OCI-LY1 (cell line): ENCODE results near the gene PLEKHG3.

ENCODE experiments used
- H2AFZ ChIP-seq: fragments of 200-600 bp; sonication (generic), shearing (Covaris generic); 2 replicates; pipeline ENCODE4 v1.6.0; 2014; ENCODE audit warnings: antibody characterized with exemption, mild to moderate bottlenecking, low read length
- H3F3A ChIP-seq: fragments of 200-600 bp; sonication (generic), shearing (Covaris generic); 2 replicates; pipeline ENCODE4 v1.6.0; 2014; ENCODE audit warnings: mild to moderate bottlenecking, antibody characterized with exemption, low read length, moderate library complexity; ENCODE audit not compliant: insufficient read depth
- H3K27ac ChIP-seq: fragments of 200-600 bp; sonication (generic); 2 replicates; pipeline ENCODE4 v1.5.1; 2014; ENCODE audit warnings: low read length, mixed run types, mild to moderate bottlenecking, low read depth; ENCODE audit not compliant: poor library complexity, severe bottlenecking
- H3K27me3 ChIP-seq: fragments of 200-600 bp; sonication (generic); 2 replicates; pipeline ENCODE4 v1.6.0; 2014; ENCODE audit warnings: antibody characterized with exemption, mild to moderate bottlenecking, low read length, moderate library complexity; ENCODE audit not compliant: insufficient read depth
- H3K36me3 ChIP-seq: fragments of 200-600 bp; sonication (generic); 2 replicates; pipeline ENCODE4 v1.6.1; 2014; ENCODE audit warnings: mild to moderate bottlenecking, antibody characterized with exemption, low read length, moderate library complexity, mixed read lengths; ENCODE audit not compliant: insufficient read depth
- H3K4me1 ChIP-seq: fragments of 200-600 bp; sonication (generic); 2 replicates; pipeline ENCODE4 v1.5.1; 2014; ENCODE audit warnings: mild to moderate bottlenecking, low read length, moderate library complexity; ENCODE audit not compliant: insufficient read depth, severe bottlenecking
- H3K4me2 ChIP-seq: fragments of 200-600 bp; sonication (generic), shearing (Covaris generic); 2 replicates; pipeline ENCODE4 v1.6.1; 2014; ENCODE audit warnings: low read length
- H3K4me3 ChIP-seq: fragments of 200-600 bp; sonication (generic); 2 replicates; pipeline ENCODE4 v1.5.1; 2014; ENCODE audit warnings: low read length, low read depth, mild to moderate bottlenecking, mixed read lengths; ENCODE audit not compliant: poor library complexity, severe bottlenecking
- H3K79me2 ChIP-seq: fragments of 200-600 bp; shearing (Covaris generic); 2 replicates; pipeline ENCODE4 v1.6.1; 2016; ENCODE audit warnings: mixed run types, low read length, mixed read lengths; ENCODE audit not compliant: insufficient read depth
- H3K9ac ChIP-seq: fragments of 200-600 bp; sonication (generic), shearing (Covaris generic); 2 replicates; pipeline ENCODE4 v1.6.1; 2014; ENCODE audit warnings: mild to moderate bottlenecking, low read length, mixed read lengths
- H3K9me2 ChIP-seq: fragments of 200-600 bp; sonication (generic), shearing (Covaris generic); 2 replicates; pipeline ENCODE4 v1.6.1; 2014; ENCODE audit warnings: low read depth, mild to moderate bottlenecking, low read length, mixed read lengths
- H3K9me3 ChIP-seq: fragments of 200-600 bp; shearing (Covaris generic); 2 replicates; pipeline ENCODE4 v1.6.1; 2014; ENCODE audit warnings: low read length, mixed read lengths
- H4K20me1 ChIP-seq: fragments of 200-600 bp; sonication (generic), shearing (Covaris generic); 2 replicates; pipeline ENCODE4 v1.6.0; 2016; ENCODE audit warnings: mild to moderate bottlenecking, low read length; ENCODE audit not compliant: insufficient read depth
- CTCF ChIP-seq: fragments of 200-600 bp; sonication (generic), shearing (Covaris generic); IDR thresholded peaks from 2 replicates; pipeline ENCODE4 v1.5.1; 2017; ENCODE audit warnings: mild to moderate bottlenecking, antibody characterized with exemption, low read length, moderate library complexity, mixed read lengths
- EZH2 ChIP-seq: fragments of 200-600 bp; sonication (generic), shearing (Covaris generic); IDR thresholded peaks from 2 replicates; pipeline ENCODE4 v1.8.0; 2017; ENCODE audit warnings: borderline replicate concordance, mixed run types, mild to moderate bottlenecking, antibody characterized with exemption, low read length, moderate library complexity, mixed read lengths

PLEKHG3 gene

GRCh38 chr14:64702493-64703394 lies 1.5 kb upstream of the PLEKHG3 start:
- H4K20me1 ChIP-seq: no peaks in the 10 kb centered on the region
- H3K9ac ChIP-seq: no peak overlapping the region
- no peak for TF ChIP-seq EZH2
- no peak for TF ChIP-seq CTCF
- no peaks in the 10 kb centered on the region for H3K36me3 ChIP-seq
- no peaks in the 10 kb centered on the region for H3K9me2 ChIP-seq
- no peaks in the 10 kb centered on the region for H3F3A ChIP-seq
- H3K4me3 ChIP-seq: no peak overlapping the region
- H2AFZ ChIP-seq: no peak overlapping the region
- no peaks in the 10 kb centered on the region for H3K4me1 ChIP-seq
- H3K4me2 ChIP-seq: no peak overlapping the region
- no peaks in the 10 kb centered on the region for H3K9me3 ChIP-seq
- no peak overlapping the region for H3K27ac ChIP-seq
- H3K27me3 ChIP-seq: no peaks in the 10 kb centered on the region; the same call in 1 of the 2 replicates
- H3K79me2 ChIP-seq: no peaks in the 10 kb centered on the region

- Histone ChIP-seq H3K4me2 (no peak overlapping the region), H3K9me2 (no peaks in the 10 kb centered on the region), H2AFZ (no peak overlapping the region), H3K36me3 (no peaks in the 10 kb centered on the region), H4K20me1 (no peaks in the 10 kb centered on the region), H3K9me3 (no peaks in the 10 kb centered on the region), H3K4me1 (no peaks in the 10 kb centered on the region), H3K9ac (no peak overlapping the region), H3K79me2 (no peaks in the 10 kb centered on the region), H3K27me3 (no peaks in the 10 kb centered on the region; the same call in 1 of the 2 replicates), H3K27ac (no peak overlapping the region), H3F3A (no peaks in the 10 kb centered on the region), H3K4me3 (no peak overlapping the region)
- TF ChIP-seq EZH2: no peak
- TF ChIP-seq CTCF: no peak
Observed at GRCh38 chr14:64703395-64704142, 655 bp upstream of the PLEKHG3 start.

- no peaks in the 10 kb centered on the region for H4K20me1 ChIP-seq
- H3K36me3 ChIP-seq: no peaks in the 10 kb centered on the region
- H3K27me3 ChIP-seq: no peaks in the 10 kb centered on the region; the same call in 1 of the 2 replicates
- no peak overlapping the region for H3K27ac ChIP-seq
- H3K9ac ChIP-seq: no peak overlapping the region
- no peaks in the 10 kb centered on the region for H3K9me2 ChIP-seq
- H3K79me2 ChIP-seq: no peaks in the 10 kb centered on the region
- no peak overlapping the region for H3K4me2 ChIP-seq
- H3F3A ChIP-seq: no peaks in the 10 kb centered on the region
- H2AFZ ChIP-seq: no peak overlapping the region
- H3K9me3 ChIP-seq: no peaks in the 10 kb centered on the region
- TF ChIP-seq EZH2: no peak
- no peak for TF ChIP-seq CTCF
- H3K4me3 ChIP-seq: no peak overlapping the region
- H3K4me1 ChIP-seq: no peaks in the 10 kb centered on the region
Observed at GRCh38 chr14:64704743-64705380, 638 bp downstream of the PLEKHG3 start.
